Stomach (tissue), 9 donors: ENCODE data around the gene NTM. TPM values are rescaled to one million over a fixed set of nuclear protein-coding genes. Genes with fewer than 3 reads are reported as not detected.
A peak's percentile ranks its signal among the peaks of the same experiment; 100 is the strongest.

ENCODE experiments used
- DNase-seq, 2 donors: peaks; one replicate each; pipeline versions ENCODE4 v3.0.0 to v3.0.0-alpha.2; 2013 to 2019
- H3K27ac ChIP-seq, 5 donors: fragments of 200-600 bp in 4 of 5; sonication (generic) in 4 of 5; one replicate each; pipeline ENCODE4 v1.5.1; 2013 to 2019; ENCODE audit warnings: mild to moderate bottlenecking in 1 of 5, moderate library complexity in 1 of 5
- H3K27me3 ChIP-seq, 3 donors: fragments of 200-600 bp; sonication (generic); one replicate each; pipeline ENCODE4 v1.5.1; 2017 to 2019; ENCODE audit warnings: mixed run types in 1 of 3
- H3K36me3 ChIP-seq, 4 donors: fragments of 200-600 bp; sonication (generic); 1 replicate in 3 of 4; 2 replicates in 1 of 4; pipeline ENCODE4 v1.5.1; 2016 to 2019
- H3K4me1 ChIP-seq, 4 donors: fragments of 200-600 bp; sonication (generic); one replicate each; pipeline ENCODE4 v1.5.1; 2016 to 2019
- H3K4me3 ChIP-seq, 4 donors: fragments of 200-600 bp; sonication (generic) in 3 of 4; one replicate each; pipeline ENCODE4 v1.5.1; 2016 to 2019; ENCODE audit warnings: mild to moderate bottlenecking in 1 of 4
- H3K9me3 ChIP-seq, 4 donors: fragments of 200-600 bp; sonication (generic); one replicate each; pipeline ENCODE4 v1.5.1; 2016 to 2019
- EP300 ChIP-seq: sonication (generic); formaldehyde crosslinking; IDR thresholded peaks from one replicate; pipeline ENCODE4 v1.6.1; 2017; ENCODE audit warnings: antibody characterized with exemption
- POLR2A ChIP-seq, 4 donors: fragments of 450-650 bp; IDR thresholded peaks; one replicate each; pipeline ENCODE4 v1.6.1; 2016; ENCODE audit warnings: antibody characterized with exemption in 4 of 4, control low read depth in 2 of 4, mild to moderate bottlenecking in 1 of 4, moderate library complexity in 1 of 4
- POLR2AphosphoS5 ChIP-seq, 3 donors: sonication (generic); formaldehyde crosslinking; IDR thresholded peaks; one replicate each; pipeline ENCODE4 v1.6.1; 2016; ENCODE audit warnings: antibody characterized with exemption in 3 of 3
- WGBS, 5 donors: extraction: QIAGEN DNeasy Blood & Tissue Kit in 3 of 5; methylation state at CpG; one replicate each; pipeline versions ENCODE4 v1.1.5 to v1.1.7; 2013 to 2018; 5-methylcytosine and 5-hydroxymethylcytosine counted together
- intact Hi-C: fragments of 100-400 bp; cut with DNase I; formaldehyde crosslinking; loops from one replicate; pipeline ENCODE4 v1.15.1; 2023; ENCODE audit warnings: low total_unique reads
- polyA plus RNA-seq, 3 donors: library from polyadenylated mRNA; stranded (reverse); fragments of 200-250 nt; gene quantifications; one replicate each; pipeline ENCODE4 v1.2.3, GENCODE V29; 2013
- total RNA-seq, 5 donors: library from RNA; depleted of rRNA; stranded (reverse); fragments of >200 nt; gene quantifications; one replicate each; pipeline versions ENCODE4 v1.1.0 to v1.2.3, GENCODE V29; 2014 to 2016
- TF ChIP-seq, protein P1 (sequence below), 7 experiments: fragments of 450-650 bp in 4 of 7; fragments of 200-600 bp in 3 of 7; sonication (generic) in 3 of 7; IDR thresholded peaks; one replicate each; pipeline ENCODE4 v1.5.1; 2016 to 2019; ENCODE audit warnings: antibody characterized with exemption in 7 of 7, control low read depth in 2 of 7, mild to moderate bottlenecking in 1 of 7
- donor health status: healthy with polysubstance abuse.
- donor health status: Bipolar disorder and iron deficiency.
- donor health status: healthy.

The NTM gene
- total and polyA plus RNA-seq, 8 donors: 0.50 to 8.4 (median 1.3) TPM; not detected in 3

DNA sequence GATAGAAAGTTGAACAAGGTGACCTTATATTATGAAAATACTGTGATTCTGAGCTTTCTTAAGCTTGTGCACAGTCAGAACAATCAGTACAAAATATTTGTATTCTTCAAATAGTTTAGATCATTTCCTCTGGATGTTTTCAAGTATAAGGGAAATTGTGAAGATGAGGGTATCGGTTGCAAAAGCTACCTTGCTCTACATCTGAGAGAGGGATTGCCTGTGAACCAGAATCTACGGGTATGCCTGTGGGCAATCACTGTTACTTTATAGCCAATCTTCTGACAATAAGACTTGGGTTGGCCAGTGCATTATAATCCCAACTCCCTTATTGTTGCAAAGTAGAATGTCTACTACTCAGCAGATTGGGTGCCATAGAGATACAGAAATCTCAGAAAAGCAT lies 90.5 kb downstream of the NTM start:
- no peak for TF ChIP-seq POLR2AphosphoS5 (IDR thresholded peaks at IDR 0.05)
- no peak overlapping the region for H3K27ac ChIP-seq
- no peaks in the 10 kb centered on the region for H3K36me3 ChIP-seq
- intact Hi-C loops: no loop called here
- H3K4me3 ChIP-seq: no peak overlapping the region
- WGBS, 5 donors: 47 to 97% (median 95%) methylated on average over 2 of the region's 2 CpGs
- H3K27me3 ChIP-seq: peaks cover 0 to 31% (median 11%) of the 10 kb centered on the region in 3 donors
- no peaks in the 10 kb centered on the region for H3K9me3 ChIP-seq
- peaks cover 0 to 10% (median 0%) of the 10 kb centered on the region in 4 donors for H3K4me1 ChIP-seq
- no peak for DNase-seq

DNA sequence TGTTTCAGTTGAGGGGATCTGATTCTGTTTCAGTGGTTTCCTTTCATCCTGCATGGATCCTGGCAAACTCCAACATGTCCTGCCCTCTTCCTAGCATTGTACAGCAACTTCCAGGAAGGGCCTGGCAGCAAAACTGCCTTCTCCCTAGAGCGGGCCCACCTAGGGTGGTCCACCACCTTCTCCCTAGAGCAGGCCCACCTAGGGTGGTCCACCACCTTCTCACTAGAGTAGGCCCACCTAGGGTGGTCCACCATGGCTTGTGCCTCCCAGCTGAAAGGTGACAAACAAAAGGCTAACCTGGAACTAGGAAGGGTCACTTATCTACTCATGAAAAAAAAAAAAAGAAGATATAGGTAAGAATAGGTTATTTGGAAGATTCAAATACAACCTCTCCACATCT lies 92.2 kb downstream of the NTM start:
- no peak overlapping the region for H3K4me3 ChIP-seq
- H3K9me3 ChIP-seq: no peaks in the 10 kb centered on the region
- H3K36me3 ChIP-seq: no peaks in the 10 kb centered on the region
- intact Hi-C loops: no loop called here
- no peak for DNase-seq
- H3K27ac ChIP-seq: no peak overlapping the region
- TF ChIP-seq, protein P1, sequence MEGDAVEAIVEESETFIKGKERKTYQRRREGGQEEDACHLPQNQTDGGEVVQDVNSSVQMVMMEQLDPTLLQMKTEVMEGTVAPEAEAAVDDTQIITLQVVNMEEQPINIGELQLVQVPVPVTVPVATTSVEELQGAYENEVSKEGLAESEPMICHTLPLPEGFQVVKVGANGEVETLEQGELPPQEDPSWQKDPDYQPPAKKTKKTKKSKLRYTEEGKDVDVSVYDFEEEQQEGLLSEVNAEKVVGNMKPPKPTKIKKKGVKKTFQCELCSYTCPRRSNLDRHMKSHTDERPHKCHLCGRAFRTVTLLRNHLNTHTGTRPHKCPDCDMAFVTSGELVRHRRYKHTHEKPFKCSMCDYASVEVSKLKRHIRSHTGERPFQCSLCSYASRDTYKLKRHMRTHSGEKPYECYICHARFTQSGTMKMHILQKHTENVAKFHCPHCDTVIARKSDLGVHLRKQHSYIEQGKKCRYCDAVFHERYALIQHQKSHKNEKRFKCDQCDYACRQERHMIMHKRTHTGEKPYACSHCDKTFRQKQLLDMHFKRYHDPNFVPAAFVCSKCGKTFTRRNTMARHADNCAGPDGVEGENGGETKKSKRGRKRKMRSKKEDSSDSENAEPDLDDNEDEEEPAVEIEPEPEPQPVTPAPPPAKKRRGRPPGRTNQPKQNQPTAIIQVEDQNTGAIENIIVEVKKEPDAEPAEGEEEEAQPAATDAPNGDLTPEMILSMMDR (IDR thresholded peaks at IDR 0.05): no peak
- TF ChIP-seq POLR2AphosphoS5 (IDR thresholded peaks at IDR 0.05): no peak
- TF ChIP-seq POLR2A (IDR thresholded peaks at IDR 0.05): no peak
- TF ChIP-seq EP300: no peak
- 60 to 100% (median 88%) methylated on average over 1 of the region's 1 CpG for WGBS, 5 donors
- H3K4me1 ChIP-seq: peaks cover 0 to 10% (median 0%) of the 10 kb centered on the region in 4 donors
- peaks cover 0 to 37% (median 11%) of the 10 kb centered on the region in 3 donors for H3K27me3 ChIP-seq

DNA sequence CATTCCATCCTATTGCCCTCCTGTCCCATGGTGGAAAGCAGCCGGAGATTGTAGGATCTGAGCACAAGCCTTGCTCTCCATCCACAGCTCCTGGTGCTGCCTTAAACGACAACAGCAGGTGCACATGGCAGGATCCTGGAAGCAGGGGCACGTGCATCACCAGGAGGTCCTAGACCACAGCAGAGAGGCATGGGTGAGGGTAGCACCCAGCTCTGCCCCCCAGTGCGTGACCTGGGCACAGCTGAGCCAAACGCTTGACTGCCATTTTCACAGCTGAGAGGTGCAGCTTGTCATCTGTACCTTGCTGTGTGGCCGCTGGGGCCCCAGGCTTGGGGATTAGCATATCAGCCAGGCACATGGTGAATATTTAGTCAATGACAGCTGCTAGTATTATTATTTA lies 92.7 kb downstream of the NTM start:
- WGBS, 5 donors: 73 to 87% (median 79%) methylated on average over 6 of the region's 6 CpGs
- Histone ChIP-seq H3K27ac (no peak overlapping the region), H3K36me3 (no peaks in the 10 kb centered on the region), H3K4me1 (peaks cover 0 to 10% (median 0%) of the 10 kb centered on the region in 4 donors), H3K9me3 (no peaks in the 10 kb centered on the region), H3K4me3 (no peak overlapping the region), H3K27me3 (peaks cover 0 to 42% (median 11%) of the 10 kb centered on the region in 3 donors)
- DNase-seq: no peak
- intact Hi-C loops: no loop called here
- TF ChIP-seq POLR2A (IDR thresholded peaks at IDR 0.05): no peak
- TF ChIP-seq POLR2AphosphoS5 (IDR thresholded peaks at IDR 0.05): no peak
- TF ChIP-seq EP300: no peak
- TF ChIP-seq, protein P1 (IDR thresholded peaks at IDR 0.05): no peak

DNA sequence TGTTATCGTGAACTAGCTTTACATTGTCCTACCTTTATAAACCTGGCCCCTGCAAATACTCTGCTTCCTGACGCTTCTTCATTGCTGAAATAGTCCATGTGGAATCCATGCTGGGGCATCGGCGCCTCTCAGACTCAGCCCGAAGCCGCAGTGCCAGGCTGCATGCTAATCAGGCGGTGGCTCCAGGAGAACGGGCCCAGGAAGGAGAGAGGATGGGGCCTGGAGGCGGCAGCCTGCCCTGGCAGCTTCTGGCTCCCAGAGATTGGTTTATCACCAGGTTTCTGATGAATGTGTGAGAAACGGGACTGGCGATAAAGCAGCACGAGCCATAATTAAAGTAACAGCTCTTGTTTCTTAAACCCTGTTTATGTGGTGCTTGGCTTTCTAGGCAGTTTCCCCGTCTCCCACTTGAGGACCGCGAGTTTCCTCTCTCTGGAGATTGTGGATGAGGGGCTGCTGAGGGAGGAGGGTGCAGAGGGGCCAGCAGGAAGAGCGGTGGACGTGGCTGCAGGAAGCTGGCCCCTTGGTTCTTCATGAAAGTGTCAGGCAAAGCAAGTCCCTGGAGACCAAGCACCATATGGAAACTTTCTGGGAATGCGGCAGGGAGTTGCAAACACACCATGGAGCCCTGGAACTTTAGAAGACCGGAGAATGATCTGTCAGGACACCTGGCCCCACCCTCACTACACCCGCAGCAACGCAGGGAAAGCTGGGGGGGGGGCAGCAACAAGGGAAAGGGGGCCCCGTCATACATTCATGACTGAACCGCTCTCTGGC lies 93.4 kb downstream of the NTM start:
- peak in 1 of 2 donors; percentile 20 for DNase-seq
- H3K27me3 ChIP-seq: peaks cover 0 to 44% (median 11%) of the 10 kb centered on the region in 3 donors
- peaks cover 0 to 10% (median 0%) of the 10 kb centered on the region in 4 donors for H3K4me1 ChIP-seq
- no peak overlapping the region for H3K27ac ChIP-seq
- no peaks in the 10 kb centered on the region for H3K9me3 ChIP-seq
- H3K36me3 ChIP-seq: no peaks in the 10 kb centered on the region
- whole genome bisulfite sequencing, 5 donors: 41 to 49% (median 43%) methylated on average over 22 to 23 of the region's 23 CpGs
- H3K4me3 ChIP-seq: no peak overlapping the region
- intact Hi-C loops: no loop called here
- TF ChIP-seq EP300: no peak
- TF ChIP-seq, protein P1 (IDR thresholded peaks at IDR 0.05): no peak
- TF ChIP-seq POLR2A (IDR thresholded peaks at IDR 0.05): no peak
- no peak for TF ChIP-seq POLR2AphosphoS5 (IDR thresholded peaks at IDR 0.05)

DNA sequence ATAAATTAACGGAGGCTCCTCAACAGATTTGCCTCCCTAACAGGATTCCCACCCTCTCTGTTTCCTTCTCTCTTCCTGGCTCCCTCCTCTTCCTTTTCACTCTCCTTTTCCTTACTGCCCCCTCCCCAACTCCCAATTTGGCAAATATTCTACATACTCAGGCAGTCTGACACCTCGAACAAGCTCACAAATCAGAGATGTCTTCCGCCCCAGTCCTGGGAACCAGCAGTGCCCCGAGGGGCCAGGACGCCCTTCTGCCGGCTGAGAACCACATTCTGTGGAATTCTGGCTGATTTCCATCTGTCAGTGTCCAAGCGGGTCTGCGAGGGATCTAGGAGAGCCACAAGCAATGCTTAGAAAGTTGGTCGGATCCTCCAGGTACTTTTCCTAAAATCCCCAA lies 94.0 kb downstream of the NTM start:
- Histone ChIP-seq H3K27ac (no peak overlapping the region), H3K9me3 (no peaks in the 10 kb centered on the region), H3K36me3 (no peaks in the 10 kb centered on the region), H3K4me1 (peaks cover 0 to 10% (median 0%) of the 10 kb centered on the region in 4 donors), H3K4me3 (no peak overlapping the region), H3K27me3 (peaks cover 0 to 47% (median 11%) of the 10 kb centered on the region in 3 donors)
- 38 to 47% (median 45%) methylated on average over 9 of the region's 9 CpGs for WGBS, 5 donors
- peak in 1 of 2 donors; percentile 10 for DNase-seq
- TF ChIP-seq POLR2A (IDR thresholded peaks at IDR 0.05) (no peak), POLR2AphosphoS5 (IDR thresholded peaks at IDR 0.05) (no peak), EP300 (no peak)
- TF ChIP-seq, protein P1 (IDR thresholded peaks at IDR 0.05): no peak
- intact Hi-C loops: no loop called here
